Upper lobe of right lung (tissue), 1 donor: Measurements from ENCODE around the gene C1QTNF9. TPM values are rescaled to one million over a fixed set of nuclear protein-coding genes. Genes with fewer than 3 reads are reported as not detected.

Source experiments
- ATAC-seq: fragments of 200-7000 bp; cut with Tn5 transposase; one replicate; pipeline ENCODE4 v1.9.1; 2020; ENCODE audit warnings: mild to moderate bottlenecking, moderate library complexity
- DNase-seq: peaks from one replicate; pipeline ENCODE4 v3.0.0-alpha.2; 2020
- H3K27ac ChIP-seq: fragments of 200-600 bp; one replicate; pipeline ENCODE4 v1.8.0; 2022
- H3K27me3 ChIP-seq: fragments of 200-600 bp; one replicate; pipeline ENCODE4 v1.8.0; 2022; ENCODE audit warnings: mild to moderate bottlenecking
- H3K36me3 ChIP-seq: fragments of 200-600 bp; one replicate; pipeline ENCODE4 v1.8.0; 2022
- H3K4me1 ChIP-seq: fragments of 200-600 bp; one replicate; pipeline ENCODE4 v1.8.0; 2022
- H3K4me3 ChIP-seq: fragments of 200-600 bp; one replicate; pipeline ENCODE4 v1.8.0; 2022; ENCODE audit warnings: mild to moderate bottlenecking
- H3K9me3 ChIP-seq: fragments of 200-600 bp; one replicate; pipeline ENCODE4 v1.8.0; 2022
- CTCF ChIP-seq: fragments of 200-600 bp; IDR thresholded peaks from one replicate; pipeline ENCODE4 v1.8.0; 2022; ENCODE audit warnings: antibody characterized with exemption
- intact Hi-C: fragments of 100-400 bp; cut with DNase I; formaldehyde crosslinking; loops from one replicate; pipeline ENCODE4 v1.11.0; 2022
- total RNA-seq: library from RNA; stranded (reverse); fragmentation: NEBNext Ultra II Directional; extraction: Animal tissue kit (Norgen Biotek cat#: 25700); gene quantifications from one replicate; pipeline ENCODE4 v1.2.1, GENCODE V29; 2021
- donor health status: DM: no; HTN: yes; CAD: no; lungs with severe emphysema.

C1QTNF9 gene
- total RNA-seq, 1 donor from 2014 or later = not detected

- no peak for ATAC-seq
- intact Hi-C loops = no loop called here
- Histone ChIP-seq H3K27me3 (no peaks in the 10 kb centered on the region), H3K9me3 (no peaks in the 10 kb centered on the region), H3K4me3 (no peak overlapping the region), H3K4me1 (no peaks in the 10 kb centered on the region), H3K36me3 (peaks cover 96% of the 10 kb centered on the region), H3K27ac (no peak overlapping the region)
- no peak for TF ChIP-seq CTCF
- no peak for DNase-seq
Measured at GRCh38 chr13:24290280-24290932, 19.0 kb upstream of the C1QTNF9 start.

GRCh38 chr13:24292481-24292880 lies 16.9 kb upstream of the C1QTNF9 start:
- intact Hi-C loops = no loop called here
- Histone ChIP-seq H3K27me3 (no peaks in the 10 kb centered on the region), H3K36me3 (peaks cover 95% of the 10 kb centered on the region), H3K9me3 (no peaks in the 10 kb centered on the region), H3K4me1 (no peaks in the 10 kb centered on the region), H3K27ac (no peak overlapping the region), H3K4me3 (no peak overlapping the region)
- no peak for TF ChIP-seq CTCF
- DNase-seq (no peak), ATAC-seq (no peak)

GRCh38 chr13:24293746-24294145 lies 15.6 kb upstream of the C1QTNF9 start:
- Histone ChIP-seq H3K27ac (no peak overlapping the region), H3K36me3 (peaks cover 95% of the 10 kb centered on the region), H3K4me3 (no peak overlapping the region), H3K27me3 (no peaks in the 10 kb centered on the region), H3K4me1 (no peaks in the 10 kb centered on the region), H3K9me3 (no peaks in the 10 kb centered on the region)
- ATAC-seq (no peak), DNase-seq (no peak)
- intact Hi-C loops = no loop called here
- TF ChIP-seq CTCF = no peak

GRCh38 chr13:24299488-24300114 lies 9.8 kb upstream of the C1QTNF9 start:
- DNase-seq = no peak
- H3K27me3 ChIP-seq = no peaks in the 10 kb centered on the region
- TF ChIP-seq CTCF = no peak
- no peak overlapping the region for H3K27ac ChIP-seq
- H3K4me1 ChIP-seq = no peaks in the 10 kb centered on the region
- peaks cover 97% of the 10 kb centered on the region for H3K36me3 ChIP-seq
- no peak overlapping the region for H3K4me3 ChIP-seq
- no peaks in the 10 kb centered on the region for H3K9me3 ChIP-seq
- intact Hi-C loops = no loop called here
- peak; percentile 19 for ATAC-seq

- Histone ChIP-seq H3K36me3 (peaks cover 78% of the 10 kb centered on the region), H3K4me1 (peaks cover 2% of the 10 kb centered on the region), H3K27ac (no peak overlapping the region), H3K9me3 (no peaks in the 10 kb centered on the region), H3K27me3 (no peaks in the 10 kb centered on the region), H3K4me3 (no peak overlapping the region)
- intact Hi-C loops = no loop called here
- no peak for ATAC-seq
- no peak for TF ChIP-seq CTCF
- DNase-seq = no peak
Measured at GRCh38 chr13:24301434-24301833, 7.9 kb upstream of the C1QTNF9 start.
